Sigmoid colon (tissue), 4 donors: ENCODE data around the gene RAI14.

Source experiments
- POLR2A ChIP-seq, 2 donors: fragments of 450-650 bp; IDR thresholded peaks; one replicate each; pipeline ENCODE4 v1.6.1; 2016; ENCODE audit warnings: antibody characterized with exemption in 2 of 2, mild to moderate bottlenecking in 2 of 2, moderate library complexity in 2 of 2
- POLR2AphosphoS5 ChIP-seq, 4 donors: sonication (generic); formaldehyde crosslinking; IDR thresholded peaks; one replicate each; pipeline ENCODE4 v1.6.1; 2017; ENCODE audit warnings: antibody characterized with exemption in 4 of 4
- TF ChIP-seq, protein P1 (sequence below), 4 experiments: fragments of 450-650 bp in 3 of 4; fragments of 200-600 bp in 1 of 4; IDR thresholded peaks; one replicate each; pipeline ENCODE4 v1.5.1; 2016 to 2019; ENCODE audit warnings: antibody characterized with exemption in 4 of 4, mild to moderate bottlenecking in 3 of 4, moderate library complexity in 2 of 4

DNA sequence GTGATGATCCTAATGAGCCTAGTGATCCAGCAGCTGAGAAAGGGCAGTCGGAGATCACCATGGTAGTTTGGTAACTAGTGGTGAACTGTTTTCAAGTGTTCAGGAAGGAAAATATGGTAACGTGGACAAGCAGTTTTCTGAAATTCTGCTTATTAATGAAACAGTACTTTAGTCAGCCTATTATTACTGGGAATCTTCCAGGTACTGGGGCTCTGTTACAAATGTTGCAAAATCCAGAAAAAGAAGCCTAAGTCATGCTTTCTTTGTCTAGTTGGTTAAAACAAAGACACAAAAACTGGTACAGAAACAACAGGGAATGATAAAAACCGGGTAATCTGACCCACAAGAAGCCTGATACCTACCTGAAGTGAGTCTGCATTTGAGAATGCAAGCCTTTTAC lies 201.0 kb downstream of the RAI14 start:
- TF ChIP-seq, protein P1, sequence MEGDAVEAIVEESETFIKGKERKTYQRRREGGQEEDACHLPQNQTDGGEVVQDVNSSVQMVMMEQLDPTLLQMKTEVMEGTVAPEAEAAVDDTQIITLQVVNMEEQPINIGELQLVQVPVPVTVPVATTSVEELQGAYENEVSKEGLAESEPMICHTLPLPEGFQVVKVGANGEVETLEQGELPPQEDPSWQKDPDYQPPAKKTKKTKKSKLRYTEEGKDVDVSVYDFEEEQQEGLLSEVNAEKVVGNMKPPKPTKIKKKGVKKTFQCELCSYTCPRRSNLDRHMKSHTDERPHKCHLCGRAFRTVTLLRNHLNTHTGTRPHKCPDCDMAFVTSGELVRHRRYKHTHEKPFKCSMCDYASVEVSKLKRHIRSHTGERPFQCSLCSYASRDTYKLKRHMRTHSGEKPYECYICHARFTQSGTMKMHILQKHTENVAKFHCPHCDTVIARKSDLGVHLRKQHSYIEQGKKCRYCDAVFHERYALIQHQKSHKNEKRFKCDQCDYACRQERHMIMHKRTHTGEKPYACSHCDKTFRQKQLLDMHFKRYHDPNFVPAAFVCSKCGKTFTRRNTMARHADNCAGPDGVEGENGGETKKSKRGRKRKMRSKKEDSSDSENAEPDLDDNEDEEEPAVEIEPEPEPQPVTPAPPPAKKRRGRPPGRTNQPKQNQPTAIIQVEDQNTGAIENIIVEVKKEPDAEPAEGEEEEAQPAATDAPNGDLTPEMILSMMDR (IDR thresholded peaks at IDR 0.05), result no peak
- TF ChIP-seq POLR2AphosphoS5 (IDR thresholded peaks at IDR 0.05), result no peak
- no peak for TF ChIP-seq POLR2A (IDR thresholded peaks at IDR 0.05)
